ELF-1 (cell line): ENCODE measurements around the gene NALCN.

Experiments
- DNase-seq: peaks from one replicate; pipeline ENCODE4 v3.0.0-alpha.2; 2016; ENCODE audit warnings: low read depth, low spot score

Gene NALCN

GRCh38 chr13:101416181-101417042 lies at the start of gene NALCN:
TSS of gene NALCN (minus strand) at chr13:101416508. CDS start at chr13:101399126, 17,382 bp downstream.
- DNase-seq, result peak; percentile 18

DNA sequence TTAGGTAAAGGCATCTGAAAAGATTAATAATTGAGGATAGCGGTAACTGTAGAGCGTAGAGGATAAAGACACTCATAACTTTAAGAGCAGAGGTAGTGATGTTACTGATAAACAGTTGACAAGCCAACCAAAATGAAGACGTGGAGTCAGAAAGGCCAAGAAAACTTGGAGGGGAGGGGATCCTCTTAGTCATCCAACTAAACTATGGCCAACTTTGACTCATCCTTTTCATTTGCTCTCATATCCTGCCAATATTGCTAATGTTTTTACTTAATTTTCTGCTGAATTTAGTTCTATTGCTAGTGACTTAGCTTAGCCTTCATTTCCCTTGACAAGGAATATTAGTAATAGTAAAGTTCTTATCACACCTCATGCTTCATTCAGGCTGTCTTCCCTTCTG lies 49.6 kb upstream of the NALCN start:
- no peak for DNase-seq

GRCh38 chr13:101457176-101457575 lies 40.9 kb upstream of the NALCN start:
- no peak for DNase-seq

DNA sequence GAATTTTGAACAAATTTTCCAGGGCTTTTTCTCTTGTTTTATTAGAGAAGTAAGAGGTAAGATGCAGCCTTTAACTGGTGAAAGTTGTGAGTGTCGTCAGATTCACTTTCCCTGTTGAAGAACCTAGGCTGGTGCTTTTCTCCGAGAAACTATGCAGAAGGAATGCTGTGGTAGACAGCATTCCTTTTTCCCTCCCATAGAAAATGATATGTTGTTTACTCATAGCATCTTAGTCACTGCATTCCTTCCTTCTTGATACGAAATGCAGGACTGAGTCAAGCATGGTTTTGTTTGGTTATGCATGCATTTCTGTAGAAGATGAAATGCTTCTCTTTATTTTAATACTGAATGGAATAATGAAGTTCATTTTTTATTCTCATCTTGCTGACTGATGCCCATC lies 39.6 kb upstream of the NALCN start:
- no peak for DNase-seq

DNA sequence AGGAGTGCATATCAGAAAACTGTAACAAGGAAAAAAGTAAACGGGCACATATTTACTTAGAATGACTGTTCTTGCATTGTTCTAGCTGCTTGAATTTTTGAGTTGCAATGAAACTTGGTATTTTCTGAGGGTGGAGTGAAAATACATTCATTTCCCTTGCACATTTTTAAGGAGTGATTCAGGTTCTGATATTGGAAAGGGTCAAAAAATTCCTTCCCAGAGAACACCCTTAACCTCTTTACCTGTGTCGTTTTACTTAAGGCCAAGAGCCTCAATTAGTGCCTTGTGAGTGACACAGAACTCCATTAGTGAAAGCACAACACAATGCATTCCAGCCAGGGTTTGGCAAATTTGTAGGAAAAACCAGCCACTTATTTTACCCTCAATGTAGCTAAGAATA lies 38.5 kb upstream of the NALCN start:
- no peak for DNase-seq

DNA sequence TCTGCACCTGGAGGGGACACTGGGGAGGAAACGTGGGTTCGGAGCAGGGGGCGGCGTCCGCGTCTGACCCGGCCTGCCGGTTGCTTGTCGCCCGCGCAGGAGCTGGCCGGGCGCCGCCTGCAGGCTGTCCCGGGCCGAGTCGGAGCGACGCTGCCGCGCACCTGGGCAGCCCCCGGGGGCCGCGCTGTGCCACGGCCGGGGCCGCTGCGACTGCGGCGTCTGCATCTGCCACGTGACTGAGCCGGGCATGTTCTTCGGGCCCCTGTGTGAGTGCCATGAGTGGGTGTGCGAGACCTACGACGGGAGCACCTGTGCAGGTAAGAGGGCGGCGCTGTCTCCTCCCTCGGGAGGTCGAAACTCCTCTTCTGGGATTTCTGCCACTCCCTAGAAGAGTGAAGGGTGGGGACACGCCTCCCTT lies 37.5 kb upstream of the NALCN start:
- DNase-seq, result peak; percentile 8

- no peak for DNase-seq
Measured at GRCh38 chr13:101452519-101453485, 36.5 kb upstream of the NALCN start, which contains the start of gene ITGBL1. TSS of gene ITGBL1 (plus strand) at chr13:101452675. CDS start at chr13:101452834, 159 bp downstream.

DNA sequence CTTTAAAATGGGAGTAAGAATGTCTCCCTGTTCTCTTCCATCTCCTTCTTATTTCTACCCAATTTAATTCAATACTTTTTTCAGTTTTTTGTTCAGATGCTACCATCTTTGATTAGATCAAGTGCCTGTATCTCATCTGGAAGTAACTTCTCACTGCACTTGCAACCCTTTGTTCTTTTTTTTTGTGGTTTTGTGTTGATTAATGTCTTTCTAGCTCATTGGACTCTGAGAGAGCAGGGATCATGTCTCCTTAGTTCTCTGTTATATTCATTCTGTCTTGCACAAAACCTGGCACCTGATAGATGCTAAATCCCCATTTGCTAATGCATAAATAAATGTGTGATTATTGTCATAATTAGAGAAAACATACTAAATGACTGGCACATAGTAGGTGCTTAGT lies 35.3 kb upstream of the NALCN start:
- DNase-seq, result no peak

GRCh38 chr13:101450749-101451130 lies 34.4 kb upstream of the NALCN start:
- no peak for DNase-seq

GRCh38 chr13:101449790-101450748 lies 33.8 kb upstream of the NALCN start:
- DNase-seq, result no peak

GRCh38 chr13:101447852-101448251 lies 31.5 kb upstream of the NALCN start:
- DNase-seq, result no peak

- no peak for DNase-seq
Measured at GRCh38 chr13:101434486-101434885, 18.2 kb upstream of the NALCN start.

DNA sequence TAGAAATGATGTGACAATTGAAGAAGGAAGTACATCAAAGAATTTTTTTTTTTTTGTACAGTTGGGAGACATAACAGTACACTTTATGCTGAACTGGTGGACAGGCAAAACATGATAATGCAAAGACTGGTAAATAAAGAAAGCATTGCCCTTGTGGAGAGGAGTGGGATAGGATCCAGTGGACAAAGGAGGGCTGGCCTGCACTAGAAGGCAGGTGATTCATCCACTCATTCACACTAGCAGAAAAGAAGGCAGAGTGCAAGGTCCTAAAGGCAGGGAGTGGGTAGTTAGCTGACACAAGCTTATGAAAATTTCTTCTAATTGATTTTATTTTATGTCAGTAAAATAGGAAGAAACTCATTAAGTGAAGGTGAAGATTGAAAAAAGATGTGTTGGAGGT lies 17.6 kb upstream of the NALCN start:
- DNase-seq, result no peak

DNA sequence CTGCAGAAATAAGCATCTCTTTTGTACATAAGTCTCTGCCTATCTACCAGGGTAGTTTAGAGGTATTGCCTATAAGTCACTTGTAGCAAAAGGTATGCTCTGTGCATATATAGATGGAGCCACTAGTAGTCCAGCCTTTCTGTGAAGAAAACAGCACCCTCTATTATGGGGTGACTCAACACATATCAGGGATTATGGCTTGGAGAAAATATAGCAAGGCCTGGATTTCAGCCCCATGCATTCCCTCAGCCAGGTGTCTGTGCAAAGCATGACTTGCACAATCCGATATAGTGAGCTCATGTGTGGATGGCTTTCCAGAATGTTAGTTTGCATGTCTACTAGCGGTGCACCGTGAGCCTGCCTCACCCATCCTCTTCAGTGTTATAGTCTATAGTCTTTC lies 13.4 kb upstream of the NALCN start:
- DNase-seq, result no peak

DNA sequence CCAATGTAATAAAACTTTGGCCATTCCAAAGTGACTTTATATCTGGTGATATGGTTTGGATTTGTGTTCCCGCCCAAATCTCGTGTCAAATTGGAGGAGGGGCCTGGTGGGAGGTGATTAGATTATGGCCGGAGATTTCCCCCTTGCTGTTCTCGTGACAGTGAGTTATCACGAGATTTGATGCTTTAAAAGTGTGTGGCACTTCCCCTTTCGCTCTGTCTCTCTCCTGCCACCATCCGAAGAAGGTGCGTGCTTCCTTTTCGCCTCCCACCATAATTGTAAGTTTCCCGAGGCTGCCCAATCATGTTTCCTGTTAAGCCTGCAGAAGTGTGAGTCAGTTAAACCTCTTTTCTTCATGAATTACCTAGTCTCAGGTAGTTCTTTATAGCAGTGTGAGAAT lies 9.3 kb upstream of the NALCN start:
- DNase-seq, result no peak

DNA sequence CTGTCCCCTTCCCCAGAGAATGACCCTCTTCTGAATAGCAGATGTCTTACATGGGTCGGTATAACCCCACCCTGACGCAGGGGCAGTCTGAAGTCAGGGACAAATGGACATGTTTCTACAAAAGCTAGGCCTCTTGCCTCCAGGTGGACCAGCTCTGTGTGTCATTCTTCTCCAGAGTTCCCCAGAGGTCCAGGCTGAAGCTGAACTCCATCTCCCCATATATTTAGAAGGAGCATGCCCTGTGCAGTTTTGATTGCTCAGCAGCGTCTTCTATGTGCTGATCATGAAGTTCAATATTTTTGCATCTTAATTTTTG lies 8.8 kb upstream of the NALCN start:
- DNase-seq, result no peak

DNA sequence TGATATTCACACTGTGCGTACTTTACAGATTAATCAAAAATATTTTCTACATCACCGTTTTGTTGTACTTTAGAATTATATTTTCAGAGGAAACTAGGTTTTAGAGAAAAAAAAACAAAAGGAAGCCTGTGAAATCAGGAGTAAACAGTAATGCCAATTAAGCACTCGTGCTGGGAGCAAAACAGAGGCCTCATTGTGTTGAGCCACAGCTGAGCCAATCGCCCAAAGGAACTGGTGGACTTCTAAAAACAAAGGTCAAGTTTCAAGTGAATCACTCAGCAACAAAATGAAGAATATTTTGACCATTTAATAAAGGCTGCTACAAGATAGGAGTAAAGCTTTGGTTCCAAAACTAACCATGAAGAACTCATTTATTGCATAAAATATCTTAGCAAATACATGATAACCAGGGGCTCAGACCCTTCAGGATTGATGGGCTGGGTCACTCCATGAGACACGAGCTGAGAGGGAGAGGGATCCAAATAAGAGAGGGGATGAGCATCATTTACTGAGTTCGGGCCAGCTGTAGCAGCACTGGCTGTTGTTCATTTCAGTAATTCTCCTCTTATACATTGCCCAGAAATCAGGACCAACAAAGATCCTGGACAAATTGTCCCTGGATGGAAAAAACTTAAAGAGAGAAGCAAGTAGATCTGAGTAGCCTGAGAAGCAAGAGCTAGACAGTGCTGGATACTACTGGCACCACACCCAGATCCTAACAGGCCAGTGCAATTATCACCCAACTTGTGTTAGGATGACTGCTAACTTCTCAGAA lies 8.3 kb upstream of the NALCN start:
- no peak for DNase-seq

DNA sequence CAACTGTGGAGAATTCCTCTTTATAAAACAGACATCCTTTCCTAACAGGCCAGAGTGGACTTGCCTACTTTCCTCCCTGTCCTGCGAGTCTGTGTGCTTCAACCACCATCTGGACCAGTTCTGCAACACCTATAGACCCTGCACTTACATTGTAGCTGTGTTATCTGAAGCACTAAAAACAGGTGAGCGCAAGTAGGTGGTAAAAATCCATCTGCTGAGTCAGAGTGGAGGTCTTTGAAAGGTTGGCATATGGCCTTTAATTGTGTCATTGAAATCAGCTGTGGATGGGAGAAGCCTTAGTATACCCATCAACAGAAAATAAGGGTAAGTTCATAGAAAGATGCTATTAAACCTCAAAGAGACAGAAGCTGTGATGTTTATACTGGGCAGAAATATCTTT lies 7.6 kb upstream of the NALCN start:
- no peak for DNase-seq

DNA sequence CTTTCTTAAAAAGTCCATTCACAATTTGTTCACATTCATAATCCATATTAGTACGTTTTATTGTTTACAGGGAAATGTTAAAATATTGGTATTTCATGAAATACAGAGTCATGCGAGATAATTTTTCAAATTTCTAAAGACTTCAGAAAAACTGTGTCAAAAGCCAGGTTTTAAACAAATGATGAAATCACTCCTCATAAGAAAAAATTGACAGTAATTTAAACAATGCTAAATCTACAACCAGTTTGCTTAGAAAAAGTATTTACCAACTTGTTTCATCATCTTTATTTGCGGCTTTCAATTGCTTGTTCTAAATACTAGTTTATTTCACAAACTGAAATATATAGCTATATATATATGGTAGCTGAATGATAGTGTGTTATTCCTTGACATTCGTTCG lies 1.2 kb upstream of the NALCN start:
- DNase-seq, result no peak

DNA sequence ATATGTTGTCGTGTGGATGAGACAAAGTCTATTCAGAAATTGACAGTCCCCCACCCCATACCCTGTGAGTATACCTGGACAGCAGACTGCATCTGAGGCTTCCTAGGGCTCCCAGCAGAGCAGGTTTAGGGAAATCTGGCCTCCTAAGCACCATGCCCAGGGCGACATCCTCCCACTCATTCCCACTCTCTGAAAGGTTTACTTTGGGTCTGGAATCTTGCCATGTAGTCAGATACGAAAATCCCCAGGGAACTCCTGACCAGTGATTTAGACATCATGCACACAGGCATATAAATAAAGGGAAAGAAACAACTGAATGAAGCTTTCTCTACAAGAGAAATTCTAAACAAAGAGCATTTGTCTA lies 717 bp upstream of the NALCN start:
- peak; percentile 23 for DNase-seq
